ENCODE data around the gene LRRC10.

The LRRC10 gene

GRCh38 chr12:69602954-69603353 lies 7.8 kb downstream of the LRRC10 start:
- DNase-seq = peak in 1 of 2 experiments; percentile 18
- TF ChIP-seq GATA1 (IDR thresholded peaks at IDR 0.05; ENCODE audit: low read depth, low read length) = no peak
- peak; percentile 6 for TF ChIP-seq POLR2A (IDR thresholded peaks at IDR 0.05; ENCODE audit: low read length)

GRCh38 chr12:69601962-69602685 lies 8.6 kb downstream of the LRRC10 start:
- no peak for DNase-seq
- TF ChIP-seq GATA1 (IDR thresholded peaks at IDR 0.05; ENCODE audit: low read depth, low read length) = no peak
- TF ChIP-seq POLR2A (IDR thresholded peaks at IDR 0.05; ENCODE audit: low read length) = peak; percentile 17

- TF ChIP-seq GATA1 (IDR thresholded peaks at IDR 0.05; ENCODE audit: low read depth, low read length) (no peak), POLR2A (IDR thresholded peaks at IDR 0.05; ENCODE audit: low read length) (no peak)
- no peak for DNase-seq
Observed at GRCh38 chr12:69600804-69601203, 9.9 kb downstream of the LRRC10 start.

GRCh38 chr12:69598174-69598753 lies 12.4 kb downstream of the LRRC10 start:
- no peak for DNase-seq
- TF ChIP-seq POLR2A (IDR thresholded peaks at IDR 0.05; ENCODE audit: low read length) (no peak), GATA1 (IDR thresholded peaks at IDR 0.05; ENCODE audit: low read depth, low read length) (no peak)

- peak; percentile 50 to 63 for DNase-seq
- TF ChIP-seq POLR2A (IDR thresholded peaks at IDR 0.05; ENCODE audit: low read length) = no peak
- no peak for TF ChIP-seq GATA1 (IDR thresholded peaks at IDR 0.05; ENCODE audit: low read depth, low read length)
Observed at GRCh38 chr12:69595689-69596088, 15.0 kb downstream of the LRRC10 start.

GRCh38 chr12:69589082-69589481 lies 21.6 kb downstream of the LRRC10 start:
- no peak for TF ChIP-seq GATA1 (IDR thresholded peaks at IDR 0.05; ENCODE audit: low read depth, low read length)
- no peak for TF ChIP-seq POLR2A (IDR thresholded peaks at IDR 0.05; ENCODE audit: low read length)
- DNase-seq = peak in 1 of 2 experiments; percentile 20

GRCh38 chr12:69588527-69588926 lies 22.2 kb downstream of the LRRC10 start:
- no peak for TF ChIP-seq POLR2A (IDR thresholded peaks at IDR 0.05; ENCODE audit: low read length)
- TF ChIP-seq GATA1 (IDR thresholded peaks at IDR 0.05; ENCODE audit: low read depth, low read length) = no peak
- no peak for DNase-seq

- TF ChIP-seq GATA1 (IDR thresholded peaks at IDR 0.05; ENCODE audit: low read depth, low read length) = no peak
- TF ChIP-seq POLR2A (IDR thresholded peaks at IDR 0.05; ENCODE audit: low read length) = peak; percentile 98
- DNase-seq = peak; percentile 98
Observed at GRCh38 chr12:69585189-69586062, 25.3 kb downstream of the LRRC10 start, which contains the start of gene CCT2. TSS of gene CCT2 (plus strand) at chr12:69585459. CDS start at chr12:69585522, 63 bp downstream.

- peak; percentile 65 to 66 for DNase-seq
Observed at GRCh38 chr12:69583203-69583602, 27.5 kb downstream of the LRRC10 start.

GRCh38 chr12:69580074-69580473 lies 30.6 kb downstream of the LRRC10 start:
- TF ChIP-seq GATA1 (IDR thresholded peaks at IDR 0.05; ENCODE audit: low read depth, low read length) = no peak
- no peak for TF ChIP-seq POLR2A (IDR thresholded peaks at IDR 0.05; ENCODE audit: low read length)
- no peak for DNase-seq

More at GRCh38 chr12:69583203-69583602, 27.5 kb downstream of the LRRC10 start:
- TF ChIP-seq GATA1 (IDR thresholded peaks at IDR 0.05; ENCODE audit: low read depth, low read length) (no peak), POLR2A (IDR thresholded peaks at IDR 0.05; ENCODE audit: low read length) (no peak)

GRCh38 chr12:69579029-69579428 lies 31.7 kb downstream of the LRRC10 start:
- no peak for TF ChIP-seq GATA1 (IDR thresholded peaks at IDR 0.05; ENCODE audit: low read depth, low read length)
- TF ChIP-seq POLR2A (IDR thresholded peaks at IDR 0.05; ENCODE audit: low read length) = no peak
- DNase-seq = no peak

- TF ChIP-seq POLR2A (IDR thresholded peaks at IDR 0.05; ENCODE audit: low read length) = no peak
- no peak for TF ChIP-seq GATA1 (IDR thresholded peaks at IDR 0.05; ENCODE audit: low read depth, low read length)
- DNase-seq = no peak
Observed at GRCh38 chr12:69578283-69578682, 32.4 kb downstream of the LRRC10 start.

GRCh38 chr12:69575346-69575745 lies 35.4 kb downstream of the LRRC10 start:
- TF ChIP-seq POLR2A (IDR thresholded peaks at IDR 0.05; ENCODE audit: low read length) = no peak
- TF ChIP-seq GATA1 (IDR thresholded peaks at IDR 0.05; ENCODE audit: low read depth, low read length) = no peak

More at GRCh38 chr12:69575346-69575745, 35.4 kb downstream of the LRRC10 start:
- no peak for DNase-seq
